Mesenchymal stem cell (in vitro differentiated cells and primary cell): Measurements from ENCODE around the gene EGR1.

Experiments
- DNase-seq: peaks from one replicate; pipeline ENCODE4 v3.0.0-alpha.2; 2013
- H2AFZ ChIP-seq: one replicate; pipeline ENCODE4 v1.6.1; 2013; ENCODE audit warnings: low read depth, mild to moderate bottlenecking, control low read depth, inconsistent platforms, low read length, moderate library complexity
- H2AK5ac ChIP-seq: 2 replicates; pipeline ENCODE4 v1.6.1; 2013; ENCODE audit warnings: low read length, moderate library complexity, mild to moderate bottlenecking, inconsistent platforms; ENCODE audit not compliant: severe bottlenecking
- H2BK120ac ChIP-seq: one replicate; pipeline ENCODE4 v1.6.1; 2013; ENCODE audit warnings: low read depth, mild to moderate bottlenecking, inconsistent platforms, low read length, moderate library complexity
- H2BK12ac ChIP-seq, 2 experiments: one replicate each; pipeline ENCODE4 v1.6.1; 2013; ENCODE audit warnings: inconsistent platforms in 2 of 2, low read length in 2 of 2, mild to moderate bottlenecking in 2 of 2, moderate library complexity in 2 of 2, control low read depth in 1 of 2
- H2BK15ac ChIP-seq: one replicate; pipeline ENCODE4 v1.6.1; 2013; ENCODE audit warnings: mild to moderate bottlenecking, low read depth, inconsistent platforms; ENCODE audit not compliant: poor library complexity, severe bottlenecking
- H2BK5ac ChIP-seq: 2 replicates; pipeline ENCODE4 v1.6.1; 2013; ENCODE audit warnings: low read depth, mild to moderate bottlenecking, low read length, control low read depth, inconsistent platforms; ENCODE audit not compliant: poor library complexity, severe bottlenecking
- H3K14ac ChIP-seq, 2 experiments: one replicate each; pipeline ENCODE4 v1.6.1; 2013; ENCODE audit warnings: inconsistent platforms in 2 of 2, low read length in 2 of 2, control low read depth in 1 of 2, mild to moderate bottlenecking in 1 of 2, moderate library complexity in 1 of 2
- H3K18ac ChIP-seq, 2 experiments: one replicate each; pipeline ENCODE4 v1.6.1; 2013; ENCODE audit warnings: inconsistent platforms in 2 of 2, low read length in 2 of 2, control low read depth in 1 of 2, low read depth in 1 of 2, mild to moderate bottlenecking in 1 of 2
- H3K23ac ChIP-seq, 2 experiments: one replicate each; pipeline ENCODE4 v1.6.1; 2013; ENCODE audit warnings: inconsistent platforms in 2 of 2, low read length in 2 of 2, mild to moderate bottlenecking in 2 of 2, moderate library complexity in 2 of 2, control low read depth in 1 of 2
- H3K27ac ChIP-seq: 2 replicates; pipeline ENCODE4 v1.5.1; 2013; ENCODE audit warnings: mild to moderate bottlenecking, moderate library complexity, low read length, control low read depth, inconsistent platforms; ENCODE audit not compliant: poor library complexity, severe bottlenecking
- H3K27me3 ChIP-seq, 2 experiments: 2 replicates each; pipeline versions ENCODE4 v1.6.1 to v1.7.0; 2013; ENCODE audit warnings: low read length in 2 of 2, mild to moderate bottlenecking in 2 of 2, moderate library complexity in 2 of 2, control low read depth in 1 of 2, inconsistent platforms in 1 of 2; ENCODE audit not compliant: control insufficient read depth in 1 of 2, insufficient read depth in 1 of 2
- H3K36me3 ChIP-seq, 2 experiments: 2 replicates each; pipeline versions ENCODE4 v1.6.1 to v1.7.0; 2013; ENCODE audit warnings: low read length in 2 of 2, control low read depth in 1 of 2, inconsistent platforms in 1 of 2, low read depth in 1 of 2, mild to moderate bottlenecking in 1 of 2; ENCODE audit not compliant: insufficient read depth in 2 of 2, control insufficient read depth in 1 of 2
- H3K4ac ChIP-seq, 2 experiments: one replicate each; pipeline ENCODE4 v1.6.1; 2013; ENCODE audit warnings: inconsistent platforms in 2 of 2, low read length in 2 of 2, mild to moderate bottlenecking in 2 of 2, moderate library complexity in 2 of 2, control low read depth in 1 of 2, low read depth in 1 of 2
- H3K4me1 ChIP-seq: 2 replicates; pipeline ENCODE4 v1.6.1; 2013; ENCODE audit warnings: low read depth, low read length, control low read depth; ENCODE audit not compliant: control insufficient read depth, insufficient read depth
- H3K4me2 ChIP-seq: 2 replicates; pipeline ENCODE4 v1.6.1; 2013; ENCODE audit warnings: low read length, mild to moderate bottlenecking, inconsistent platforms; ENCODE audit not compliant: poor library complexity, severe bottlenecking
- H3K4me3 ChIP-seq, 2 experiments: 2 replicates each; pipeline versions ENCODE4 v1.5.1 to v1.7.0; 2013; ENCODE audit warnings: low read length in 2 of 2, mild to moderate bottlenecking in 2 of 2, control low read depth in 1 of 2, low read depth in 1 of 2; ENCODE audit not compliant: insufficient read depth in 1 of 2
- H3K79me1 ChIP-seq: replicated peaks from 2 replicates; pipeline ENCODE4 v1.6.1; 2013; ENCODE audit warnings: mild to moderate bottlenecking, control low read depth, low read length, inconsistent platforms; ENCODE audit not compliant: poor library complexity, severe bottlenecking
- H3K9ac ChIP-seq: 2 replicates; pipeline ENCODE4 v1.7.0; 2013; ENCODE audit warnings: mild to moderate bottlenecking, low read length, moderate library complexity
- H3K9me3 ChIP-seq: 2 replicates; pipeline ENCODE4 v1.7.0; 2013; ENCODE audit warnings: mild to moderate bottlenecking, low read length; ENCODE audit not compliant: control insufficient read depth
- H4K8ac ChIP-seq: one replicate; pipeline ENCODE4 v1.6.1; 2013; ENCODE audit warnings: inconsistent platforms, mild to moderate bottlenecking, low read length, moderate library complexity
- H4K91ac ChIP-seq: one replicate; pipeline ENCODE4 v1.6.1; 2013; ENCODE audit warnings: mild to moderate bottlenecking, low read length, inconsistent platforms
- WGBS: methylation state at CpG from one replicate; pipeline ENCODE4 v1.1.7; 2013; ENCODE audit warnings: mixed read lengths; 5-methylcytosine and 5-hydroxymethylcytosine counted together

The EGR1 gene

DNA sequence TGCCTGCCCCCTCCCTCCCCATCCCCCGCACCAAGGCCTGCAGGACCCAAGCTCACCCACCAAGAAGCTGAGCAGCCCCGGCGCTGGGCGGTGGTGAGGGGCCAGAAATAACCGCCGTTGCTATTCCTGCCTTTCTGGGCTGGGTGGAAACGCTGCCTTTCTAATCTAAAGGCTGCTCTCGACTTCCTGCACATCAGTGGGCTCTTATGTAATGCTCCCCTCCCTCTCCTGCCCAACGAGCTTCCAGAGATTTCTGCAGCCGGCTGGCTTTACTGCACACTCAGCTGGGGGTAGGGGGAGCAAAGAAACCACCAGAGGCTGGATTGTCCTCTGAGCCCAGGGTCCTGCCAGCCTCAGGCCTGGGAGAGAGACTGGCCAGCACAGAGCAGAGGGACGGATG is 6.9 kb upstream of the EGR1 start:
- H3K27me3 ChIP-seq = peaks cover 19% of the 10 kb centered on the region in 2 experiments

DNA sequence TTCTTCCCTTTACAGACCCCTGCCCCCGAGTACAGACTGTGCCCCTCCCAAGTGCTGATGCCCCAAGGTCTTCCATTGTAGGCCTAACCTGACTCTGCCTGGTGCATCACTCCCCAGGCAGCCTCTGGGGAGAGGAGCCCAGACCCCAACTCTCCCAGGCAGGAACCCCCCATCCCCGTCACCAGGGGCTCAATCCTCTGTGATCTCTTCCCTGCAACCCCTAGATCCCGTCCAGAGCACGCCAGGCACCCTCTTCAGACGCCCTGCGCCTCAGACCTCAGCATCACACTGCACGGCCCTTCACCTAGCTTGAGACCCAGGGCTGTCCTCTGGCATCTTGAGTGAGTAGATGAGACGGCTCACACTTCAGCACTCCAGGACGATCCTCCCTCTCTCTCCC is 6.4 kb upstream of the EGR1 start:
- Histone ChIP-seq H3K14ac (no peak overlapping the region), H2BK12ac (no peak overlapping the region), H4K91ac (no peak overlapping the region), H4K8ac (no peak overlapping the region), H3K4me1 (peaks cover 5% of the 10 kb centered on the region), H3K23ac (no peak overlapping the region), H3K4me2 (no peak overlapping the region), H3K79me1 (no peaks in the 10 kb centered on the region), H3K18ac (no peak overlapping the region), H3K9ac (no peak overlapping the region), H3K9me3 (no peaks in the 10 kb centered on the region), H2AK5ac (no peak overlapping the region), H3K4ac (no peak overlapping the region), H2BK120ac (no peak overlapping the region), H3K4me3 (no peak overlapping the region), H3K36me3 (no peaks in the 10 kb centered on the region), H2BK15ac (no peak overlapping the region), H2AFZ (no peak overlapping the region), H3K27me3 (peaks cover 19% of the 10 kb centered on the region in 2 experiments), H3K27ac (no peak overlapping the region), H2BK5ac (no peak overlapping the region)
- DNase-seq = no peak
- 93% methylated on average over 9 of the region's 9 CpGs for WGBS

More for the DNA sequence above, 6.9 kb upstream of the EGR1 start:
- H3K4me3 ChIP-seq = no peak overlapping the region
- no peak overlapping the region for H2BK15ac ChIP-seq
- no peaks in the 10 kb centered on the region for H3K36me3 ChIP-seq
- DNase-seq = no peak
- H2BK5ac ChIP-seq = no peak overlapping the region
- H3K9ac ChIP-seq = no peak overlapping the region
- no peak overlapping the region for H4K91ac ChIP-seq
- no peak overlapping the region for H2BK120ac ChIP-seq
- no peak overlapping the region for H4K8ac ChIP-seq
- no peak overlapping the region for H2BK12ac ChIP-seq
- WGBS = 72% methylated on average over 11 of the region's 11 CpGs
- H3K23ac ChIP-seq = no peak overlapping the region
- H3K9me3 ChIP-seq = no peaks in the 10 kb centered on the region
- no peak overlapping the region for H3K27ac ChIP-seq
- H2AK5ac ChIP-seq = no peak overlapping the region
- no peak overlapping the region for H3K4ac ChIP-seq
- H3K18ac ChIP-seq = no peak overlapping the region
- no peak overlapping the region for H2AFZ ChIP-seq
- no peaks in the 10 kb centered on the region for H3K79me1 ChIP-seq
- no peak overlapping the region for H3K4me2 ChIP-seq
- H3K4me1 ChIP-seq = peaks cover 3% of the 10 kb centered on the region
- H3K14ac ChIP-seq = no peak overlapping the region

DNA sequence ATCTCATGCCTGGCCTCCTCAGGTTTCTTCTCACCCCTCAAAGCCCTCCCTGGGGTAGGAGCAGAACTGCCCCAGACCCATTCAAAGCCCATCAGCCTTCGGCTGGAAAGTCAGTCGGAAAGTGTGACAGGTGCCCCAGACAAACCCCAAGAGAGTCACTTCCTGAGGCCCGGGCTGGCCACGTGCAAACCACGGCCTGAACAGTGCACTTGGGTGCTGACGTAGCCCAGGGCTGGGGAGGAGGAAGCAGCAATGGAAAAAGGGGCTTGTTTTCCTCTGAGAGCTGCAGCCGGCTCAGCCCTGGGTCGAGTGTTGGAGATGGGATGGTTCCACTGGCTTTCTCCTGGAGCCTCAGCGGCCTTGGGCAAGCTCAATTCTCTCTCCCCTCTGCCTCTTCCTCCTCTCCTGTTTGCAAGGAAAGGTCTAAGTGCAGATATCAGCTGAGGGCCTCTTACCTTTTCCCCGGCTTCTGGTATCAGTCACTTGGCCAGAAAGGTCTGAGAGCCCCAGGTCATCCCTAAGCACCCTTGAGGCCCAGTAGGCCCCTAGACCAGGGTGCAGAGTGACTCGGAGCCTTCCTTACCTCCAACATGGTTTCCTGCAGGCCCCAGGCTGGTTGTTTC is 5.9 kb upstream of the EGR1 start:
- Histone ChIP-seq H3K79me1 (no peaks in the 10 kb centered on the region), H3K4me3 (no peak overlapping the region), H2BK12ac (no peak overlapping the region), H3K9ac (no peak overlapping the region), H2AFZ (no peak overlapping the region), H3K18ac (no peak overlapping the region), H3K27ac (no peak overlapping the region), H3K4ac (no peak overlapping the region), H3K36me3 (no peaks in the 10 kb centered on the region), H3K9me3 (no peaks in the 10 kb centered on the region), H2BK120ac (no peak overlapping the region), H3K14ac (no peak overlapping the region), H2BK5ac (no peak overlapping the region), H4K91ac (peak overlapping the region; percentile 31), H3K27me3 (peaks cover 14 to 19% of the 10 kb centered on the region in 2 experiments), H2BK15ac (no peak overlapping the region), H3K23ac (no peak overlapping the region), H3K4me1 (peaks cover 5% of the 10 kb centered on the region), H4K8ac (no peak overlapping the region), H3K4me2 (no peak overlapping the region), H2AK5ac (no peak overlapping the region)
- WGBS = 84% methylated on average over 11 of the region's 11 CpGs
- DNase-seq = peak; percentile 32

DNA sequence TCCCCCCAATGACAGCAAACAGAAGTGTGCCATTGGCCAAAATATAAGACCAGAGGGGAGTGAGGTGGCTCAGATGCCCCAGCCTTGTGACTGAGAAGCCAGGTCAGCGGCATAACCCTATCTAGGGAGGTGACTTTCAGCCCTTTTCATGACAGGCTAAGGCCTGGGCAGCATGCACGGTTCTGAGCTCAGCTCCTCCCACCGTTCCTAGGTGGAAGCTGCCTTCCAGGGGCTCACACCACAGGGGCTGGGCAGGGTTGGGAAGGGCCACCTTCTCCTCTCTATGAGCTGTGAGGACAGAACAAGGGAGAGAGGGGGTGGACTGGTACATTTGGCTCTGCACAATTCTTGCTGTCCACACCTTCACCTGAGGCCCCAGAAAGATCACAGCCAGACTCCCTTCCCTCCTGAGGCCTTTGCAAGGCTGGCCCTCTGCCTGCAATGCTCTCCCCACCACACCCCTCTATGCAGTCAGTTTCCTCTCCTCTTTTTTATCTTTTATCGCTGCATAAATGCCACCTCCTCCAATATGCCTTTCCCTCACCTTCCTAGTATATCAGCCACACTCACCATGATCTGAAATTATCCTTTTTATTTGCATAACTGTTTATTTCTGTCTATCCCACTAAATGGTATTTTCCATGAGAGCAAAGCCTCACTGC is 5.1 kb upstream of the EGR1 start:
- Histone ChIP-seq H4K8ac (no peak overlapping the region), H4K91ac (no peak overlapping the region), H3K4me1 (peaks cover 5% of the 10 kb centered on the region), H3K18ac (no peak overlapping the region), H2AFZ (no peak overlapping the region), H3K23ac (no peak overlapping the region), H3K14ac (no peak overlapping the region), H2BK15ac (no peak overlapping the region), H2BK5ac (no peak overlapping the region), H3K9me3 (no peaks in the 10 kb centered on the region), H3K4ac (no peak overlapping the region), H3K79me1 (no peaks in the 10 kb centered on the region), H3K4me2 (no peak overlapping the region), H2BK12ac (no peak overlapping the region), H3K27me3 (peaks cover 10 to 11% of the 10 kb centered on the region in 2 experiments), H3K27ac (no peak overlapping the region), H3K9ac (peak overlapping the region; percentile 23), H3K36me3 (no peaks in the 10 kb centered on the region), H2AK5ac (no peak overlapping the region), H3K4me3 (no peak overlapping the region), H2BK120ac (no peak overlapping the region)
- 80% methylated on average over 4 of the region's 4 CpGs for WGBS
- DNase-seq = no peak
